Hepatocyte (in vitro differentiated cells): ENCODE results near the gene OPCML.

Experiments used
- EZH2phosphoT487 ChIP-seq: fragments of 200-600 bp; sonication (generic); IDR thresholded peaks from one replicate; pipeline ENCODE4 v1.6.1; 2018; ENCODE audit warnings: antibody characterized with exemption, mild to moderate bottlenecking, low read depth, moderate library complexity; ENCODE audit not compliant: unreplicated experiment, severe bottlenecking
- TF ChIP-seq, protein P1 (sequence below): fragments of 200-600 bp; sonication (generic); IDR thresholded peaks from 2 replicates; pipeline ENCODE4 v1.5.1; 2016; ENCODE audit warnings: antibody characterized with exemption, mild to moderate bottlenecking; ENCODE audit not compliant: poor library complexity

DNA sequence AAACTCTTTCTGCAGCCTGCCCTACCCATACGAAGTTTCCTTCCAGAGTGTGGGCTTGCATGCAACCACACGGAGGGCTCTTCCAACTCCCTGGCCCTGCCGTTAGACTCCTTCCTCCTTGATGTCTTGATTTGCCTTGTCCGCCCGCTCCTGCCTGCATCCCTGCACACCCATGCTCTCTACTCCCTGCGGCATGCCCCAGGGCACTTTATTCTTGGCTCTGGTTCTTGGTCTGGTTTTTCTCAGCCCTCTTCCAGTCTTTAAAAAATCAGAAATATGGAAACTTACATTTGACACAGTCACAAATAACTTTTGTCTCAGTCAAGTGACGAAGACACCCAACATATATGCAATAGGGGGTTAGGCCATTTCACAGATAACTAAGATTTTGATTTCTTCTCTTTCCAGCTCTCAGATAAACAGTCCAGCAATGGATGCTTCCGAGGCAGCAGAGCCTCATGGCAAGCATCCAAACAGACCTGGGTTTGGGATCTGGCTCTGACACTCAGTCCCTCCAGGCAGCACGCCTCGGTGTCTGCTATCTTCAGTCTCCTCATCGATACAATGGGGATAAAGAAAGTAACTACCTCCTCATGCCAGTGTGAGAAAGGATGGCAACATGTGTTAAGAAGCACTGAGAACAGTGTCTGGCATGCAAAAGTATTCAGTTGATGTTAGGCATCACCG is 15.7 kb upstream of the OPCML start:
- TF ChIP-seq, protein P1, sequence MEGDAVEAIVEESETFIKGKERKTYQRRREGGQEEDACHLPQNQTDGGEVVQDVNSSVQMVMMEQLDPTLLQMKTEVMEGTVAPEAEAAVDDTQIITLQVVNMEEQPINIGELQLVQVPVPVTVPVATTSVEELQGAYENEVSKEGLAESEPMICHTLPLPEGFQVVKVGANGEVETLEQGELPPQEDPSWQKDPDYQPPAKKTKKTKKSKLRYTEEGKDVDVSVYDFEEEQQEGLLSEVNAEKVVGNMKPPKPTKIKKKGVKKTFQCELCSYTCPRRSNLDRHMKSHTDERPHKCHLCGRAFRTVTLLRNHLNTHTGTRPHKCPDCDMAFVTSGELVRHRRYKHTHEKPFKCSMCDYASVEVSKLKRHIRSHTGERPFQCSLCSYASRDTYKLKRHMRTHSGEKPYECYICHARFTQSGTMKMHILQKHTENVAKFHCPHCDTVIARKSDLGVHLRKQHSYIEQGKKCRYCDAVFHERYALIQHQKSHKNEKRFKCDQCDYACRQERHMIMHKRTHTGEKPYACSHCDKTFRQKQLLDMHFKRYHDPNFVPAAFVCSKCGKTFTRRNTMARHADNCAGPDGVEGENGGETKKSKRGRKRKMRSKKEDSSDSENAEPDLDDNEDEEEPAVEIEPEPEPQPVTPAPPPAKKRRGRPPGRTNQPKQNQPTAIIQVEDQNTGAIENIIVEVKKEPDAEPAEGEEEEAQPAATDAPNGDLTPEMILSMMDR = no peak
- TF ChIP-seq EZH2phosphoT487 = no peak
